ENCODE results near the gene ETFDH.

DNA sequence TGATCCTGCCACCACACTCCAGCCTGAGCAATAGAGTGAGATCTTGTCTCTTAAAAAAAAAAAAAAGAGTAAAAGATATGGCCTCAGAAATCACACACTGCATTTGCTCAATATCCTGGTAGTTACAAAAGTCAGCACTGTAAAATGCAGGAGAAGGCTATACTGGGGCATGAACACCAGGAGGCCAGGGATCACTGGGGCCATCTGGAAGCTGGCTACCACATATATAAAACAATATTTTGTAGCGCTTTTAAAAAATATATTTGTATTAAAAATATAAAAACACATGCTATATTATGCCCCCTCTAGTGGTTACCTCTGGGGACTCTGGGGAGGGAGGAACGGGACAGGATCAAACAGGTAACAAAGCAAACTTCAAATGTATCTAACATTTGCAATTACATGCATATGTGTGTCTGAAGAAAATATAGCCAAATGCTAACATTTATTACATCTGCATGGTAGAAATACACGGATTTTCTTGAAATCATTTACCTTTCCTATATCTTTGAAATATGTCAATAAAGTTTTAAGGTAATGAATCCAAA, 4.4 kb upstream of the ETFDH start:
- no peak for TF ChIP-seq EZH2phosphoT487 (IDR thresholded peaks at IDR 0.05; ENCODE audit: borderline replicate concordance)
- TF ChIP-seq, protein P1, sequence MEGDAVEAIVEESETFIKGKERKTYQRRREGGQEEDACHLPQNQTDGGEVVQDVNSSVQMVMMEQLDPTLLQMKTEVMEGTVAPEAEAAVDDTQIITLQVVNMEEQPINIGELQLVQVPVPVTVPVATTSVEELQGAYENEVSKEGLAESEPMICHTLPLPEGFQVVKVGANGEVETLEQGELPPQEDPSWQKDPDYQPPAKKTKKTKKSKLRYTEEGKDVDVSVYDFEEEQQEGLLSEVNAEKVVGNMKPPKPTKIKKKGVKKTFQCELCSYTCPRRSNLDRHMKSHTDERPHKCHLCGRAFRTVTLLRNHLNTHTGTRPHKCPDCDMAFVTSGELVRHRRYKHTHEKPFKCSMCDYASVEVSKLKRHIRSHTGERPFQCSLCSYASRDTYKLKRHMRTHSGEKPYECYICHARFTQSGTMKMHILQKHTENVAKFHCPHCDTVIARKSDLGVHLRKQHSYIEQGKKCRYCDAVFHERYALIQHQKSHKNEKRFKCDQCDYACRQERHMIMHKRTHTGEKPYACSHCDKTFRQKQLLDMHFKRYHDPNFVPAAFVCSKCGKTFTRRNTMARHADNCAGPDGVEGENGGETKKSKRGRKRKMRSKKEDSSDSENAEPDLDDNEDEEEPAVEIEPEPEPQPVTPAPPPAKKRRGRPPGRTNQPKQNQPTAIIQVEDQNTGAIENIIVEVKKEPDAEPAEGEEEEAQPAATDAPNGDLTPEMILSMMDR (conservative IDR thresholded peaks at IDR 0.05; ENCODE audit: low read length): peak; percentile 70

Data from Loucy (cell line).